Left ventricle myocardium superior (tissue), 1 donor: ENCODE results near the gene SACS. TPM values are rescaled to one million over a fixed set of nuclear protein-coding genes. Genes with fewer than 3 reads are reported as not detected.
"Not testable (repeated sequence)": the region's sequence is repeated elsewhere in the genome, so short reads cannot be mapped to it uniquely, and the experiment has no call there.

Experiments used
- ATAC-seq: fragments of 200-7000 bp; cut with Tn5 transposase; one replicate; pipeline ENCODE4 v1.9.1; 2020; ENCODE audit warnings: mild to moderate bottlenecking, moderate library complexity
- DNase-seq: peaks from one replicate; pipeline ENCODE4 v3.0.0-alpha.2; 2020
- intact Hi-C: fragments of 100-400 bp; cut with micrococcal nuclease; formaldehyde crosslinking; loops from one replicate; pipeline ENCODE4 v1.11.0; 2022
- total RNA-seq: library from RNA; stranded (reverse); fragmentation: NEBNext Ultra II Directional; extraction: Animal tissue kit (Norgen Biotek cat#: 25700); gene quantifications from one replicate; pipeline ENCODE4 v1.2.1, GENCODE V29; 2021
- donor health status: DM: no; HTN: yes; CAD: no; lungs with severe emphysema.

Gene SACS
- total RNA-seq, 1 donor from 2014 or later, result 7.7 TPM

DNA sequence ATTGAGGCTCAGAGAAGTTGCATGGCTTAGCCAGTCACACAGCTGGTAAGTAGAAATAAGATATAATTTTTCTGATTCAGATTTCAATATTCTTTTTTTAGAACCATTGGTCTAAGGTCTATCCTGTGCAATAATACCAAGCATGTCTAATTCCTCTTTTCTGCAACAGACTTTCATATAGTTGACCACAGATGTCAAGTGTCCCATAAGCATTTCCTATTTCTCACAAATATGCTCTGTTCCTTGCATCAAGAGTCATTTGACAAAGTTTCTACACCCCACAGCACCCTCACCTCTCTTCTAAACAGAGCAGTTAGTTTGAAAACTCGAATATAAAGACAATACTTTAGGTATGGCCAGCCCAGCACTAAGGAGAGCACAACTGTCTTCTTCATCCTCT lies 26.8 kb upstream of the SACS start:
- DNase-seq (no peak), ATAC-seq (no peak)
- intact Hi-C loops, result no loop called here

DNA sequence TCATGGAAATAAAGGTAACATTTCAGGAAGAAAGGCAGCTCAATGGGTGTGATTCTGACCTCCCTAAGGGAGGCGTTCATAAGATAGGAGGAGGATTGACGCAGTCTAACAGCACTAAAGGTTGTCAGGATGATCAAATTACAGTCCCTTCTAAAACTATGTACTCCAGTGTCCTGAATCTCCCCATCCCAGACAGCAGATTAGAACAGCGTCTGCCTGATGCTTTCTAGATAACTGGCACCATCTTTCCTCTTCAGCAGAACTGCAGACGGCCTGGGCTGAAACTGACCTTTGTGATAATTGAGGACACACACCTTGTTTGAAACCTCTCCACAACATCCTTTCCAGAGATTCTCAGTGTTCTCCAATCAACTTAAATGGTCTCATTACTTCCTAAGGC lies 25.5 kb upstream of the SACS start:
- ATAC-seq (no peak), DNase-seq (no peak)
- intact Hi-C loops, result no loop called here

DNA sequence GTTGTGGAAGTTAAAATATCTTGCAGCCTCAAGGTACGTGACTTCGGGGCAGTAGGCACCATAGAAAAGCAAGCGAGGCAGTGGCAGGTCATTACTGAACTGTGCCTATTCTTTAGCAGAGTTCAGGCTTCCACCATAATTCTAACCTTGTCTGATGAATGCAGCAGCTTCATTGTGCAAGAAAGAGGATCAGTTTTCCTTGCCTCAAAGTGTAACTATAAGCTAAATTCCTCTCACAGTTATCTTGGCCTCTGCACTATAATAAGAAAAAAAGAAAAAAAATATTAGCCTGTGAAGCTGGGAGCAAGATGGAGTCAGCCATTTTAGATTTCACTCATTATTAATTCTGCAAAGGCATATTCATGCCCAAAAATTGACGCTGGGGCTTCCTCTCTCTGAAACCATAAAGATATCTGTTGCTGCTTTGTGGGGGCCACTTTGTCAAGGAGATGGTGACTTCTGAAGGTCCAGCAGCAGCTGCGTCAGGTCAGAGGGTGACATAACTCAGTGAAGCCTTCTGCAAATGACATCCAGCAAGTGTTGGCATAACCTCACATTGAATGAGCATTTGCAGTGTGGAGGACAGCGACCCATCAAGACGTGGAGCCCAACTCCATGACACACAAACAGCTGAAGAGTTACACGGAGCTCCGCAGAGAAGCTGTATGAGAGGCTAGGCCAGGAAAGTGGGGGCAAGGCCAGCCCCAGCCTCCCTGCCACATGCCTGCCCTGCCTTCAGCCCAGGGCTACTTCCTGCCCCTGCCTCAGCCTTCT lies 23.1 kb upstream of the SACS start:
- ATAC-seq (no peak), DNase-seq (no peak)
- intact Hi-C loops, result no loop called here

DNA sequence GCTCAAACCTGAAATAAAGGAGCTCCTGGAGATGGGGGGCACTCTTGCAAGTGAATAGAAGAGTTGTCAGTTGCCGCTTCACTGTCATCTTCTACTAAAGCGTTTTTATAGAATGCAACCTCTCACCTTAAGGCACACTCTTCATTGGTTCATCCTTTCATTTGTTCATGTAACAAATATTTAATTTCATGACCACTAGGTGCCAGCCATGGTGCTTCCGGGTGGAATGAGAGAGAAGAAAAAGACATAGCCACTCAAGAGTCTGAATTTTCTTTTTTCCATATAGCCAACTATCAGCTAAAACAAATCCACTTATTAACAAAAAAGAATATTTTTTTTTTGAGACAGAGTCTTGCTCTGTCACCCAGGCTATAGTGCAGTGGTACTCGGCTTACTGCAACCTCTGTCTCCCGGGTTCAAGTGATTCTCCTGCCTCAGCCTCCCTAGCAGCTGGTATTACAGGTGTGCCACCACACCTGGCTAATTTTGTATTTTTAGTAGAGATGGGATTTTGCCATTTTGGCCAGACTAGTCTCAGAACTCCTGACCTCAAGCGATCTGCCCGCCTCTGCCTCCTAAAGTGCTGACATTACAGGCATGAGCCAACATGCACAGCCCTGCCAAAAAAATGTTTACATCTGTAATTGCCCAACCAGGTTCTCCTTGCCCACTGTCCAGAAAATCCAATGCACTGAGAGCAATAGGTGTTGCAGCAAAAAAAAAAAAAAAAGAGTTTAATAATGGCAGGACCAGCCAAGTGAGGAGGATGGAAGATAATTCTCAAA lies 22.1 kb upstream of the SACS start:
- intact Hi-C loops, result no loop called here
- ATAC-seq (no peak), DNase-seq (no peak)

DNA sequence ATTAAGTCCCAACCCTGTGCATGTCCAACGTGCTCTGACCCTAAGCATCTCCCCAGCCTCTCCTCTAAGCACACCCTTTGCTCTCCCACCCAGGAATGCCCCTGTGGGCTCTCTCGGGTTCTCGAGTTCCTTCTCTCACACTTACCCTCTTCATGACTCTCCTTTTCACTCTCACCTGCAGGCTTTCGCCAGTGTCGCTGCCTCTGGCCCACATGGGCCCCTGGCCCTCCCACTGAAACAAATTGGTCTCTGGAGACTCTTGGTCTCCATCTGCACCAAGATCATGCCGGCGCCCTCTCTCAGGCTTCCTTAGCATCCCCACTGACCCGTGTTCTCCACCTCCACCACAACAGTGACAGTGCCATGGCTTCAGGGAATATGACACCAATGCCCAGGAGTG lies 19.6 kb upstream of the SACS start:
- no peak for ATAC-seq

DNA sequence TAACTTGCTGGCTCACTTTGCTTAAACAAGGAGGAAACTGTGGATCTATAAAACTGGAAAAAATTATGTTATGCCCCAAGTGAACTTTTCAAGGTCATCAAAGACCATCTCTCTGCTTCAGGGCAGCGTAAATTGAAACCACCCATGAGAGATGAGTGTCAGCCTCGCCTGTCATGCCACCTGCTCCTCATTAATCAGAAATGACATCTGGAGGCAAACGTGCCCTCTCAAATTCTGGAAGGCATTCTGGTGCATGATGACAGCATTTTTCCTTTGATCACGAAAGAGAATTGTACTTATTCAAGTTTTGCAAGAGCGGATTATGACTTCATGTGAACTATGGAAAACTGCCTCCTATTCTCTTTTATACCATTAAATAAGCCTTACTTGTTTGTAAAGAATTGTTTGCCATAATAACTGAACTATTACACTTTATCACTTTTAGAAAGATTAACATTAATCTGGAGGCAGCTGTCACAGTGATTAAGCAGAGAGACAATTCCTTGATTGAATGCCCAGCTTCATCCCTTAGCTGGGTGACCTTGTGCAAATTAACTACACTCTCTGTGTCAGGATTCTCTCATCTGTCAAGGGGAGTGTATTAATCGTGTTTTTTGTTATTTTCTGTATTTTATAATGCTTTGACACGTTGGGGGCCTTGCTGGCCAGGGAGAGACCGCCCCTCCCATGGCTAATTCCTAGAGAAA lies 17.0 kb upstream of the SACS start:
- intact Hi-C loops, result no loop called here
- DNase-seq (no peak), ATAC-seq (no peak)

More for the DNA sequence above, 19.6 kb upstream of the SACS start:
- intact Hi-C loops, result no loop called here
- DNase-seq, result no peak

DNA sequence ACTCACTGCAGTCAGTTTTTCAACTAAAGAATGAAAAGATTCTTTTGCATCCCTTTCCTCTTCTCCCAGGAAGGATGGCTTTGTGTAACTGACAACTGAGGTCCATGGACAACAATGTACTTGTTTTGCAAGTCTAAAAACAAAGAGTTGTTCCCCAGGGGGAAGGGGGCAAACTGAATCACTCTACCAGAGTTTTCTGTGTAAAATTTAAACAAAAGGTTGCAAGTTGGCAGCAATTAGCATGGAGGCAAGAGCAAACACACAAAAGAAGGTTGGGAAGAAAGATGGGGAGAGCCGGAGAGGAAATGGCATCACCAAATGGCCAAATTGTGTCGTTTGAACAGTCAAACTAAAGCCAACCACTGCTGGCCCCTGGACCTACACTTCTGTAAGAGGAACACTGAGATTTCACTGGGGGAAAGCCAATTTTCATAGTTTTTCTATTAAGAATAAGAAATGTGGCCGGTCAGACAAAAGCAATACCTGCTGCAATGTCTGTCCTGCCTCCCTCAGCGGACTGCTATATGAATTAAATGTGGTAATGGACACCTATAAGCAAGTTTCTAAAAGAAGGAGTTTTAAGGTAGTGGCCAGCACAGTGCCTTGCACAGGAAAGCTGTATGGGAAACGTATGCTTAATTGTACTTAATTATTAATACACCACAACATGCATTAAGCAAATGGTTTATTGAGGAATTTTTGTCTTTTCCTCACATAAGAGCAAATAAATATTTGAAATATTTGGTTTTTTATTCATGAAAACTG lies 16.1 kb upstream of the SACS start:
- intact Hi-C loops, result no loop called here
- no peak for ATAC-seq
- no peak for DNase-seq

DNA sequence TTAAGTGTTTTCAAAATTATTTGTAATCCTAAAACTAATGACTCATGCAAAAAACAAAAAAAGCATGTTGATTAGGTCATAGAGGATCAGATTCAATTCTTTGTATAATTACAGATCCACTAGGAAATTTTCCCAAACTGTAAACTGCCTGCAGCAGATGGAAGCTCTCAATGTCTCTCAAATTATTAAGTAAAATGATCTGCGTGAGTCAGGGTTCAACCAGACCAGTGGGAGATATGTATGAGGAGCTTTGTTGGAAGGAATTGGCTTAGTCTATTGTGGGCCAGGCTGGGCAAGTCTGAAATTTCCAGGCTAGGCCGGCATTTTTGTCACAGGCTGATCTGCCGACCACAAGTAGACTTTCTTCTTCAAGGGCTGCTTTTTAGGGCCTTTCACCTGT lies 14.4 kb upstream of the SACS start:
- intact Hi-C loops, result no loop called here
- DNase-seq (no peak), ATAC-seq (peak; percentile 77)

DNA sequence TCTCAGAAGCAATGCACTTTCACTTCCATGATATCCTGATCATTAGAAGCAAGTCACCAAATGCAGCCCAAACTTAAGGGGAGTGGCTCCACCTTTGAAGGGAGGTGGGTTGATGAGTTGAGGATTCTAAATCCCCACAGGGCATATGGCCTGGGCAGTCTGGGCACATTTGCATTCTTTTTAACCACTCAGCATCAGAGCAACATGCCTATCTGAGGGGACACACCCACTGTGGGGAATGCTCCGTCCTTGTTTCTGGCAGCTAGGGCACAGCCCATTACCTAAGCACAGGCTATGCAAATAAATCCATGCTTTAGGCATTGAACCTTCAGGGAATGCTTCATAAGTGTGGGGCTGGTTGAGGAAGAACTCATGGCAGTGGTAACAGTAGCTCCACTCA lies 12.3 kb upstream of the SACS start:
- intact Hi-C loops, result no loop called here
- no peak for DNase-seq
- no peak for ATAC-seq

DNA sequence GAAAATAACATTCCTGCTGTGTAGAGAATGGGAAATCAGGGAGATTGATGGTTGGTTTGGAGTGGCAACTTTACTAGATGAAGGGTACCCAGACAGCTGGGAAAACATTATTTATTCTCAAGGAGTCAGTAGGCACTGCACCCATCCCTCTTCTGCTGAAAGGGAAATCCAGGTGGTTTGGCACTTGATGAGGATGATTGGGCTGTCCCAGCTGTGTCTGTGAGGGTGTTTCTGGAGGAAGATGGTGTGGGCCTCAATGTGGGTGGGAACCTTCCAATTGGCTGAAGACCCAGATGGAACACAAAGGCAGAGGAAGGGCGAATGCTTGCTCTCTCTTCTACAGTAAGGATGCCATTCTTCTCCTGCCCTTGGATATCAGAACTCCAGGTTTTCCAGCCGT lies 10.4 kb upstream of the SACS start:
- intact Hi-C loops, result no loop called here
- DNase-seq, result no peak
- ATAC-seq, result no peak

DNA sequence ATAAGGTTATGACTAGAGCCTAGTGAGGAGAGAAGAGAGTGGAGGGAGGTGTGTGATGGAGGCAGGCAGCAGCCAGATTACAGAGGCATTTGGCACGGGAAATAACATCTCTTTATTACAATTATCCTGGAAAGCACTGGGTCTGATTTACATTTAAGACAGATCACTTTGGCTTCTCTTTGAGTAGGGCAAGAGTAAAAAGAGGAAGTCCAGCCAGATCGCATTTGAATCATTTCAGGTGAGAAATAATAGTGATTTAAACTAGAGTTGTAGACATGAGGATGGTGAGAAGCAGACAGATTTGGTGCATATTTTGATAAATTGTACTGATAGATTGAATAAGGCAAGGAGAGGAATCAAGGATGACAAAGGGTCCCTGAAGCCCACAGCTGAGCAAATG lies 9.6 kb upstream of the SACS start:
- no peak for ATAC-seq
- intact Hi-C loops, result no loop called here

DNA sequence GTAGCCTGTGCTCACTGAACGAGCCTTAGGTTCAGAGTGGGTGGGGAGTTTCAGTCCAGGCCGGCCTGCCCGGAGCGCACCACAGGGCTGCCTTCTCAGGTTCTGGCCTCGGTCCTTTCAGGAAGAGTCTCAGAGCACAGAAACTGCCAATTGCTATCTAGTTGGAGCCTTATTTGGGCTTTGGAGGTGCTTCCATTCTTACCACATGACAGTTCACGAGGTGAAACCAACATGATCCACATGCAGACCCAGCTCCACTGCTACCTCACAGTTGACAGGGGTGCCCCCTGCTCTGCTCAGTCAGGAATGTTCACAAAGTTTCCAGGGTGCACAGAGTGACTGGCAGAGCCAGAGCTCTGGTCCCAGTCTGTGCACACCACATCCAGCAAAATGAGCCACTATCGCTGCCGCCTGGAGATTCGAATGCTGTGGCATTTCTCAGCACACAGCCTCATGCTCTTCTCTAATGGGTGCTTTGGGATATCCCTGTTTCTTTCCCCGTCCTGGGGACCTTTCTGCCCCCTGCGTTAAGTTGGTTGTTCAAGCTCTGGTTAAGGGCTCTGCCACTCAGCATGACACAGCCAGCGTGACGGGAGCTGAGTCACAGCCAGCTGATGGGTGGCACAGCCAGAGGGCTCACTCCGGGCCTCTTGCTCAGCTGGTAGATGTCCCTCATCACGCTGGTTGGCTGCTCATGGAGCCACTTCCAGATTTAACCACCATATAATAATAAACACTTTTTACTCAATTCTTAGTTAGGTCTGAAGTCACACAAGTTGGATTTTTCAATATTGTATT lies 7.5 kb upstream of the SACS start:
- peak; percentile 86 for ATAC-seq
- peak; percentile 50 for DNase-seq
- intact Hi-C loops, result no loop called here

More for the DNA sequence above, 9.6 kb upstream of the SACS start:
- no peak for DNase-seq

DNA sequence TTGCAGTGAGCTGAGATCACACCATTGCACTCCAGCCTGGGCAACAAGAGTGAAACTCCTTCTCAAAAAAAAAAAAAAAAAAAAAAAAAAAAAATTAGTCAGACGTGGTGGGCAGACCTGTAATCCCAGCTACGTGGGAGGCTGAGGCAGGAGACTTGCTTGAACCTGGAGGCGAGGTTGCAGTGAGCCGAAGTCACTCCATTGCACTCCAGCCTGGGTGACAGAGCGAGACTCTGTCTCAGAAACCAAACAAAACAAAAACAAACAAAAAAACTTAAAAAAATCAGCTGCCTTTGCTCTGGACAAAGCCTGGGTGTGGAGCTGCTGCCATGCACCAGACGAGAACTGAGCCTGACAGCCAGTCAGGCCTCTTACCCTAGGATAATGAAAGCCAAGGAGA lies 6.8 kb upstream of the SACS start:
- ATAC-seq, intact Hi-C loops: not testable (repeated sequence)

DNA sequence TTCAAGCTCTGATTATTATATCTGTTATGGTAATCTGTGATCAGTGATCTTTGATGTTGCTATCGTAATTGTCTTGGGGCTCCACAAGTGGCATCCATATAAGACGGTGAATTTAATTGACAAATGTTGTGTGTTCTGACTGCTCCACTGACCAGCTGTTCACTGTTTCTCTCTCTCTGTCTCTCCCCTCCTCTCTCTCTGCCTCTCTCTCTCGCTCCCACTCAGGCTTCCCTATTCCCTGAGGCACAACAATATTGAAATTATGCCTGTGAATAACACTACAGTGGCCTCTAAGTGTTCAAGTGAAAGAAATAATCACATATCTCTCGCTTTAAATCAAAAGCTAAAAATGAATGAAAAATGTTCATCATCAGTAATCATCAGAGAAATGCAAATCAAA lies 4.4 kb upstream of the SACS start:
- intact Hi-C loops, result no loop called here
- no peak for ATAC-seq
- DNase-seq, result no peak

More for the DNA sequence above, 6.8 kb upstream of the SACS start:
- DNase-seq, result not testable (repeated sequence)

DNA sequence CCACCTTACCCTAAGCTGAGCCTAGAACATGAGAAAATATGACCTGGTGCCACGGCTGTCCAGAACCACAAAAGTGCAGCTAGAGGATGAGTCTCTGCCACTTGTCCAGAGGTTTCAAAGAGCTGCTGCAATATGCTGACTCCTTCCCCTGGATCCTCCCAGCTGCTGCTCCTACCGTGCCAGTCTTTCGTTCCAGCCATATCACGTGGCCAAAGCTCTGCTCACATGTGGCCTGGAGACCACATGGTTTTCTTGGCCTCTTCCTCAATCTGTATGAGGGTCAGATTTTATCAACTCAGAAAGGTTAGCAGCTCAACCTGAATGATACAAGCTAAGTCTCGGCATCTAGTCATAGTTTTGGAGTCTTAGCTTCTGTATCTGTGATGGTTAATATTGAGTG lies 3.2 kb upstream of the SACS start:
- intact Hi-C loops, result no loop called here
- DNase-seq, result no peak
- no peak for ATAC-seq

DNA sequence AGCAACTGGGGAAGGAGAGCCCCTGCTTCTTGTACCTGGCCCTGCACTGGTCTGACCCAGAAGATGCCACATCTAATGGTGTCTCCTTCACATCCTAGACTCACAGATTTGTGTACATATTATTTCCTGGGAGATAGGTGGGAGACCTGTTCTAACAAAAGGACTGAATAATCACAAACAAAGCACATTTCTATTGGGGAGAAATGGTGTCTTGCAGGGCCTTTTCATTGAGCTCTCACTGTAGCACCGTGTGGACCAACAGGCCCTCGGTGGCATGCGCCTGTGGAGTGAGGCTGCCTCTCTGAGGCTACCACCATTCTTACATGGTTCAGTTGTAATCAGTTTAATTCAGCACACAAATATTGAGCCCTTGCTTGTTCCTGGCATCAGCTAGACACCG lies 989 bp upstream of the SACS start:
- intact Hi-C loops, result no loop called here
- ATAC-seq (no peak), DNase-seq (no peak)

DNA sequence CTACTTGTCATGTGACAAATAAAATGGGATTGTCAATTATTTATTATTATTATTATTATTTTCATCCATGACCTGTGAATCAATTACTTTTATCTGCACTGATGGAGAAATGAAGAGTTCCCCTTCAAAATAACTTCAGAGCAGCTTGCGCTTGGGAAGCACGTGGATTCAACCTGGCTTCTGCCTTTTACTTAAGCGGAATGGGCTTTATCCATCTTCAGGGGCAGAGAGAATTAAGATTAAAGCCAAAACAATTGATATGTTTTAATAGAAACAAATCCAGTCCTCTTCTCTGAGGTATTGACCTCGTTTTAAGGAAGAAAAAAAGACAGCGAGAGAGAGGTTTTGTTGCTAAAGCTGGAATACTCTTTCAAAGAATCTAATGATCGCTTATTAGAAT lies 876 bp downstream of the SACS start:
- ATAC-seq, result no peak
- DNase-seq, result no peak
- intact Hi-C loops, result no loop called here

DNA sequence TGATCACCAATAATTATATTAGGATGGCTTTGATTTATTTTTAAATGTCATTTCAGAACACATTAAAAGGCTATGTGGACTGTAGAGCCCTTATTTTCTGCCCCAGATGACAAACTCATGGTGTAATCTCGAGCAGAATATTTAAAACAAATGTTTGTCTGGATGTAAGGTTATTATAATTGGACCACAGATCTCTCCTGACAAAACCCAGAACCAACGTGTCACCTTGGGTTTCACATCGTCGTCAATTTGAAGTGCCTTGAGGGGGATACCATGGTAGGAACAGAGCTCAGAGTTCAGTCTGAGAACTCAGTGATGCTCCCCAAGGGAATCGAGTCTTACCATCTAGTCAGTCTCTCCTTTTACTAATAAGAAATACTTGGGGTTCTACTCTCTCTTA lies 2.8 kb downstream of the SACS start:
- DNase-seq, result no peak
- intact Hi-C loops, result no loop called here

More for the DNA sequence above, 2.8 kb downstream of the SACS start:
- no peak for ATAC-seq
